ACC112 (cell line): ENCODE data around the gene MYOD1.

ENCODE experiments used
- H2AFZ ChIP-seq: fragments of 200-600 bp; sonication (generic); one replicate; pipeline ENCODE4 v1.6.0; 2017; ENCODE audit warnings: antibody characterized with exemption, low read length; ENCODE audit not compliant: unreplicated experiment
- H3K27ac ChIP-seq: fragments of 200-600 bp; sonication (generic); 2 replicates; pipeline ENCODE4 v1.5.1; 2014; ENCODE audit warnings: low read depth, mild to moderate bottlenecking, antibody characterized with exemption, low read length, moderate library complexity
- H3K27me3 ChIP-seq: fragments of 200-600 bp; sonication (generic); 2 replicates; pipeline ENCODE4 v1.6.1; 2014; ENCODE audit warnings: mild to moderate bottlenecking, antibody characterized with exemption, low read length, moderate library complexity, mixed read lengths; ENCODE audit not compliant: insufficient read depth
- H3K36me3 ChIP-seq: fragments of 200-600 bp; sonication (generic); 2 replicates; pipeline ENCODE4 v1.6.1; 2016; ENCODE audit warnings: mild to moderate bottlenecking, antibody characterized with exemption, low read length, moderate library complexity, mixed read lengths; ENCODE audit not compliant: insufficient read depth
- H3K4me1 ChIP-seq: fragments of 200-600 bp; sonication (generic); one replicate; pipeline ENCODE4 v1.6.1; 2016; ENCODE audit warnings: low read length, mixed read lengths; ENCODE audit not compliant: insufficient read depth, unreplicated experiment, control insufficient read depth
- H3K4me3 ChIP-seq: fragments of 200-600 bp; sonication (generic); 2 replicates; pipeline ENCODE4 v1.5.1; 2014; ENCODE audit warnings: mild to moderate bottlenecking, low read depth, low read length
- H3K79me2 ChIP-seq: fragments of 200-600 bp; sonication (generic); one replicate; pipeline ENCODE4 v1.6.0; 2016; ENCODE audit warnings: low read length; ENCODE audit not compliant: control insufficient read depth, unreplicated experiment, insufficient read depth

MYOD1 gene

DNA sequence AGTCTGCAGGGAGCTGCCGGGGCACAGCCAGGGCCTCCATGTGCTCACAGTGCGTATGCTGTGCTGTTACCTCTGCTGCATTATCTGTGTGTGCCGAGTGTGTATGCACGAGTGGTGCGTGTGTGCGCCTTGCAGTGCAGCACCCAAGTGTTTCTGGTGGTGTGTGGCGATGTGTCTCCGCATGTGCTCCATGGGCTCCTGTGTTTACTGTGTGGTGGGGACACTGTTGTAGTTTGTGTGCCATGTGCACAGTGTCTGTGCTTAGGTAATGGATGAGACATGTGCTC is 46.6 kb downstream of the MYOD1 start:
- Histone ChIP-seq H3K36me3 (no peaks in the 10 kb centered on the region), H3K79me2 (no peaks in the 10 kb centered on the region), H3K27ac (no peak overlapping the region), H3K27me3 (no peaks in the 10 kb centered on the region), H3K4me3 (no peak overlapping the region), H2AFZ (no peak overlapping the region), H3K4me1 (no peaks in the 10 kb centered on the region)

DNA sequence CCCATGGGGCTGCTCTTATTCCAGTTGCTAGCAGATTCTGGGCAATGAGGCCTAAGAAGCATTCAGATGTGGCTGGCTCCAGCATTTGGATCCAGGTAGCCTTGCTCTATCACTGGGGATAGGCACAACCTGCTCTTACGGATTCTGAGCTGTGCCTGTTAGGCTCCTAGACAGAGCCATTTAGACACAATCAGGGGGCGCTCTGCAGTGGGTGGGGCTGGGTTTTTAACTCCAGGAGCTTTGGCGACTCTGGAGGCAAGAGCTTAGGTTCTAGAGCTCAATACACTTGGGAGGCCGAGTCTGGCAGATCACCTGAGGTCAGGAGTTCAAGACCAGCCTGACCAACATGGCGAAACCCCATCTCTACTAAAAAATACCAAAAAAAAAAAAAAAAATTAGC is 47.2 kb downstream of the MYOD1 start:
- Histone ChIP-seq H3K36me3 (no peaks in the 10 kb centered on the region), H3K27me3 (no peaks in the 10 kb centered on the region), H3K4me1 (no peaks in the 10 kb centered on the region), H2AFZ (no peak overlapping the region), H3K4me3 (no peak overlapping the region), H3K79me2 (no peaks in the 10 kb centered on the region), H3K27ac (no peak overlapping the region)

DNA sequence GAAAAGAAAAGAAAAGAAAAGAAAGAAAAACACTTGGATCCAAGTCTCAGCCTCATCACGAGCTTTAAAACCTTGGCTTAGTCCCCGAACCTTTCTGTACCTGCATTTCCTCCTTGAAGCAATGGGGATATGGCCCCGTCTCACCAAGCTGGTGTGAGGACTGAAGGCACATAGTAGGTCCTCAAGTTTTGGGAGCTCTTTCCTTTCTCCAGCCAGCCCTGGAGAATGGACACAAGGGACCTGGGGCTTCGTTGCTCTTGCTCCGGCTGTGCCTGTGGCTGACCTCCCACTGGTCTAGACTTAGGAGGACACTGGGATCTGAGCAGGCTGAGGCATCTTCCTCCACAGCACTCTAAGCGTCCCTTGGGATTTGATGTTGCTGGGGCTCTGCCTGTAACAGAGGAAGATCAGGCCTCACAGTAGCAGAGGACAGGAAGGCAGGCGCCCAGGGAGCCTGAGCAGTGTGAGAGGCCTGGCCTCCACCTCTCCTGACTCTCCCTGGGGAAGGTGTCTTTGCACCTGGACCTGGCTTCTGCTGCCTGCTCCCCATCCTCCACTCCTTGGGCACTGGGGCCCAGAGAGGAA is 48.0 kb downstream of the MYOD1 start:
- Histone ChIP-seq H3K79me2 (no peaks in the 10 kb centered on the region), H3K4me1 (no peaks in the 10 kb centered on the region), H2AFZ (no peak overlapping the region), H3K27ac (no peak overlapping the region), H3K36me3 (no peaks in the 10 kb centered on the region), H3K4me3 (no peak overlapping the region), H3K27me3 (no peaks in the 10 kb centered on the region)

DNA sequence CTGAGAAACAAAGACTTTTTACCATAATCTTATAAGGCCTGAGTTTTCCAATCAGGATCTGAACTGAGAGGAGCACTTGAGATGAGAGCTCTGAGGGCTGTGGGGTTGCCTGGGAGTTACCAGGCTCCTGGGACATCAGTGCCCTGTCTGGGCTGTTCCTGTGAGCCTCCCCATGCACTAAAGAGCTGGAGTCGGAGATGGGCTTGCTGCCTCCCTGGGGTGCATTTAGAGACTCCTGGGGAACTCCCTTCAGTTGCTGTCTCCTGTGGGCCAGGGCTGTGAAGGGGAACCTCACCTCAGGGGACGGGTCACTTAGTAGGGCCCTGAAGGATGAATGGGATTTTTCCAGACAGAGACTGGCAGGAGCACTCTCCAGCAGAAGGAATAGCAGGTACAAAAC is 48.5 kb downstream of the MYOD1 start:
- H3K36me3 ChIP-seq = no peaks in the 10 kb centered on the region
- no peaks in the 10 kb centered on the region for H3K4me1 ChIP-seq
- no peaks in the 10 kb centered on the region for H3K27me3 ChIP-seq
- no peak overlapping the region for H3K4me3 ChIP-seq
- H3K27ac ChIP-seq = no peak overlapping the region
- H2AFZ ChIP-seq = no peak overlapping the region
- no peaks in the 10 kb centered on the region for H3K79me2 ChIP-seq

DNA sequence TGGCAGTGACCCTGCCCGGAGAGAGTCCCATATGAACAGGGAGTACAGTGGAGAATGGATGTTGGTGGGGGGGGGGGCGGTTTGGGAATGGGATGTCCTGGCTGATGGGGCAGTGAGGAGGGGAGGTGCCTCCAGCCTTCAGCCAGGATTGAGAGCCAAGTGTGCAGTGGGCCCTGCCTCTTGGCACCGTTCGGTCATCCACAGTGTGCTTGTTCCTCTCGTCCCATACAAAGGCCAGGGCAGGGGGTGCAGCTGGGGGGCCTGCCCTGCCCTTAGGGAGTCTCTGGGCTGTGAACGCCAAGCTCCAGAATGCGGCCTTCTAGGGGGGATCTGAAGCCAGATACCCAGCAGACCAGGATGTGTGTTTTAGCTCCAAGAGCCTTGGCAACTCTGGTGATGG is 49.2 kb downstream of the MYOD1 start:
- Histone ChIP-seq H3K79me2 (no peaks in the 10 kb centered on the region), H3K27me3 (no peaks in the 10 kb centered on the region), H3K27ac (no peak overlapping the region), H3K4me3 (no peak overlapping the region), H3K36me3 (no peaks in the 10 kb centered on the region), H3K4me1 (no peaks in the 10 kb centered on the region), H2AFZ (no peak overlapping the region)

DNA sequence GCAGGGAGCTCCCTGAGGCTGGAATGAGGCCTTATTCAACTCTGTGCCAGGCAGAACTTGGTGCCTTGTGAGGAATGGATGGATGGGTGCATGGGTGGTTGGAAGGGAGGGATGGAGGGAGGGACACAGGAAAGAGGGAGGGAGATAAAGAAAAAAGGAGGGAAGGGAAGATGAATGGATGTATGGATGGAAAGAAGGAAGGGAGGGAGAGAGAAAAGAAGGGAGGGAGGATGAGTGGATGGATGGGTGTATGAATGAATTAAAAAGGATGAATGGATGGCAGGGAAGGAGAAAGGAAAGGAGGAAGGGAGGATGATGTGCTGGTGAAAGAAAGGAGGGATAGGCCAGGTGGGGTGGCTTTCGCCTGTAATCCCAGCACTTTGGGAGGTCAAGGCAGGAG is 49.8 kb downstream of the MYOD1 start:
- no peak overlapping the region for H3K4me3 ChIP-seq
- no peaks in the 10 kb centered on the region for H3K4me1 ChIP-seq
- no peaks in the 10 kb centered on the region for H3K79me2 ChIP-seq
- H3K27ac ChIP-seq = no peak overlapping the region
- H3K36me3 ChIP-seq = no peaks in the 10 kb centered on the region
- no peaks in the 10 kb centered on the region for H3K27me3 ChIP-seq
- H2AFZ ChIP-seq = no peak overlapping the region

DNA sequence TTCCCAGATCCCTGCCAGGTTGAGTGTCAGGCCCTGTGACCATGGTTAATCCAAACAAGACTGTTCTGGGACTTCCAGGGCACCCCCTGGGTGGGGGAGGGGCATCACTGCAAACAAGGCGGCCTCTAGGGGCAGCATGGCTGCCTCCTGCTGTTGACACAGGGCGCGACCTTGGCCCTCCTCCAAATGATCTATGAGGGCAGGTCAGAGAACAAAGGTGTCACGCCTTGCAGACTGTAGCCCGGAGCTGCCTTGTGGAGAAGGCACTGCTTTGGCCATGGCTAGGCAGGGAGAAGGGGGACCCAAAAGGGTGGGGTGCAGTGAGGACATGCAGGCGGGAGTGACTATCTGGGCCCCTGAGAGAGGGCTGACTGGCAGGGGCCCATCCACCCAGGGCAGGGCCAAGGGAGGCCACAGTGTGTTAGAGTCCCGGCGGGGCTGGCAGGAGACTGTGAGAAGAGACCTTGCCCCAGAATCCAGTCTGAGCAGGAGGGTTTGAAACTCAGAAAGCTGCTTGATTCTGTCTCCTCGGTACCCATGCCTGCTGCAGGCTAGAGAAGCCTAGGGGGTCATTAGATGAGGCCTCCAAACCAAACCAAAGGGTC is 50.8 kb downstream of the MYOD1 start:
- Histone ChIP-seq H3K27me3 (no peaks in the 10 kb centered on the region), H3K27ac (no peak overlapping the region), H3K4me3 (no peak overlapping the region)

DNA sequence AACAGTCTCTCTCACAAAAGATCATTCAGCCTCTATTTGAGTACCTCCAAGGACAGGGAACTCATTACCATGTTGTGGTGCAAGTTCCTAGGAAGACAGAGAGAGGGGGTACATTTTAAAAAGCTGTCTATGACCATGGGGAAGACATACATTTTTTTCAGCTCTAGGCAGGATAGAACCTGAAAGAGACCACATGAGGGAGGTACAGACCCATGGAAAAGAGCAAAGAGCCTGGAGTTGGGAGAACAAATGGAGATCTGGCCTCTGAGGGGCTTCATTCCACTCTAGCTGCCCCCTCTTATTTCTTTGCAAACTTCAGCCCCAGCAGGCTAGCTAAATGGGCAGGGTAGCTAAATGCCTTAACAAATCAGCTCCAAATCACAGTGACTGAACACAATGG is 51.5 kb downstream of the MYOD1 start:
- H3K27me3 ChIP-seq = no peaks in the 10 kb centered on the region
- no peaks in the 10 kb centered on the region for H3K79me2 ChIP-seq
- no peak overlapping the region for H3K4me3 ChIP-seq
- H3K4me1 ChIP-seq = no peaks in the 10 kb centered on the region
- H2AFZ ChIP-seq = no peak overlapping the region
- no peak overlapping the region for H3K27ac ChIP-seq
- H3K36me3 ChIP-seq = no peaks in the 10 kb centered on the region

More for the DNA sequence above, 50.8 kb downstream of the MYOD1 start:
- H2AFZ ChIP-seq = no peak overlapping the region
- H3K4me1 ChIP-seq = no peaks in the 10 kb centered on the region
- H3K79me2 ChIP-seq = no peaks in the 10 kb centered on the region
- no peaks in the 10 kb centered on the region for H3K36me3 ChIP-seq

DNA sequence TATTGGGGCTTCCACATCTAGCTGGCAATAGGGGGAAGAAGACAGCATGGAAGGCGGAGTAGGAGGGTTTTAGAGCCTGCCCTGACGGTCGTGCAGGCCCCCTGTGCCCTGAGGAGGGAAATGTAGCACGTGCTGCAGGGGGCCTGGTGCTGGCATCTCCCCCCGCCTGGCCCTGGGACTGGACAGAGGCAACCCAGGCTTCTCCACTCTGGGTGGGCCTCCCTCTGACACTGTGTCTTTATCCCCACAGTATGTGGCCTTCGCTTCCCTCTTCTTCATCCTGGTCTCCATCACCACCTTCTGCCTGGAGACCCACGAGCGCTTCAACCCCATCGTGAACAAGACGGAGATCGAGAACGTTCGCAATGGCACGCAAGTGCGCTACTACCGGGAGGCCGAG is 52.0 kb downstream of the MYOD1 start:
- no peak overlapping the region for H3K4me3 ChIP-seq
- no peaks in the 10 kb centered on the region for H3K27me3 ChIP-seq
- H2AFZ ChIP-seq = no peak overlapping the region
- no peaks in the 10 kb centered on the region for H3K36me3 ChIP-seq
- H3K79me2 ChIP-seq = no peaks in the 10 kb centered on the region
- no peak overlapping the region for H3K27ac ChIP-seq
- no peaks in the 10 kb centered on the region for H3K4me1 ChIP-seq
